SH-SY5Y (cell line): ENCODE results near the gene TGFBR1.

ENCODE experiments used
- GATA2 ChIP-seq: IDR thresholded peaks from 2 replicates; pipeline ENCODE4 v1.6.1; 2011; ENCODE audit warnings: mild to moderate bottlenecking, low read depth, low read length
- GATA3 ChIP-seq: IDR thresholded peaks from 2 replicates; pipeline ENCODE4 v1.6.1; 2011; ENCODE audit warnings: low read depth, mild to moderate bottlenecking, low read length, moderate library complexity

DNA sequence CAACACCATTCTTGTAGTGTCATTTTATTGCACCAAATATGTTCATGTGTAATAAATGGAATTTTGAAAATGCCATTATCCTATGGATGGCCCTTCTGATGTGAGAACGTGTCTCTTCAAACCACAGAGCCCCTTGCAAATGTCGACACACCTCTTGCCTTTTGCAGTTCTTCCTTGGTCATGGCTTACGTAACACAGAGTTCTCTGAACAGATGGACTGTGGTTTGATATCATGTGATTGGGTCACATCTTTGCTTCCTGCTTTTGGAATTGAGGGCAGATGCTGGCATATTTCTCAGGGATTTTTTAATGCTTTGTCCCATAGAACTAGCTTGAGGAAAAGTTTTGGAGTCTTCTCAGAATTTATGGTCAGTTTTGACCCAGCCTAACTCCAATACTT, 4.6 kb downstream of the TGFBR1 start:
- TF ChIP-seq GATA3 (no peak), GATA2 (no peak)
